ENCODE measurements around the gene SEMA3B.

SEMA3B gene

DNA sequence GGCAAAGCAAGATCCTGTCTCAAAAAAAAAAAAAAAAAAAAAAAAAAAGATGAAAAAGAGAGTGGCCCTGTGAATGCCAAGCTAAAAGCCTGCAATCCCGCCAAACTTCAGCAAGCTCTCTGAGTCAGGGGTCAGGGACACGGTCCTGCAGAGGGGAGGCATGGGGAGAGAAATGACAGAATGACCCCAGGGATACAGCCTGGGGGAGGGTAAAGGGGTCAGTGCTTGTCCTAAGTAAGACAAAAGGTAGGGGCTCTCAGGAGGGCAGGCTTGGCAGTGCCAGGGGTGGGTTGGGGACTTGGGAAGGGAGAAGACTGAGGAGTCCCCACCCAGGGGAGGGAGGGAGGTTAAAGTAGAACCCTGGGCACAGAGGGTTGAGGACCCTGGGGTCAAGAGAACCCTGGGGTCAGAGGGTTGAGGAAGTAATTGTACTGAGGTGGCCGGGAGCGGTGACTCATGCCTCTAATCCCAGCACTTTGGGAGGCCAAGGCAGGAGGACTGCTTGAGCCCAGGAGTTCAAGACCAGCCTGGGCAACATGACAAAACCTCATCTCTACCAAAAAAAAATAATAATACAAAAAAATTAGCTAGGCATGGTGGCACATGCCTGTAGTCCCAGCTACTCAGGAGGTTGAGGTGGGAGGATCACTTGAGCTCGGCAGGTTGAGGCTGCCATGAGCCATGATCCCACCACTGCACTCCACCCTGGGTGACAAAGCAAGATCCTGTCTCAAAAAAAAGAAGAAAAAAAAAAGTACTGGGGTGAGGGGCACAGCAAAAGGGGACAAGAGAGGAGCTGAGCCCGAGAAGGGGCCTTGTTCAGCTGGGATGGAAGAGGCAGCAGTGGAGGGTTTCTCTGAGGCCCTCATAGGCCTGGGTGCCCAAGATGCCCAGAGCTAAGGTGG lies 5.2 kb upstream of the SEMA3B start:
- Histone ChIP-seq H3K79me2 (ENCODE audit: insufficient read depth, low read length) (peaks cover 12% of the 10 kb centered on the region; the same call in 1 of the 2 replicates), H3F3A (ENCODE audit: low read depth) (peaks cover 4% of the 10 kb centered on the region; the same call in 1 of the 2 replicates), H3K9me2 (replicated peaks; ENCODE audit: low read depth, low read length) (no peaks in the 10 kb centered on the region), H3K9me3 (ENCODE audit: insufficient read depth, low read depth, low read length) (no peaks in the 10 kb centered on the region), H3K4me3 (ENCODE audit: low read length, poor library complexity, severe bottlenecking) (no peak overlapping the region), H3K4me2 (ENCODE audit: low read depth, low read length, poor library complexity, severe bottlenecking) (no peak overlapping the region), H3K27me3 (ENCODE audit: insufficient read depth, low read length, poor library complexity, severe bottlenecking) (no peaks in the 10 kb centered on the region), H4K20me1 (ENCODE audit: insufficient read depth, low read length, poor library complexity, severe bottlenecking) (no peaks in the 10 kb centered on the region), H2AFZ (ENCODE audit: low read length) (no peak overlapping the region), H3K9ac (ENCODE audit: low read depth, low read length, poor library complexity, severe bottlenecking) (no peak overlapping the region), H3K36me3 (ENCODE audit: insufficient read depth, low read length) (peaks cover 8% of the 10 kb centered on the region; the same call in 1 of the 2 replicates), H3K4me1 (ENCODE audit: insufficient read depth, low read length, poor library complexity, severe bottlenecking) (peaks cover 13% of the 10 kb centered on the region)
- TF ChIP-seq, protein P1, sequence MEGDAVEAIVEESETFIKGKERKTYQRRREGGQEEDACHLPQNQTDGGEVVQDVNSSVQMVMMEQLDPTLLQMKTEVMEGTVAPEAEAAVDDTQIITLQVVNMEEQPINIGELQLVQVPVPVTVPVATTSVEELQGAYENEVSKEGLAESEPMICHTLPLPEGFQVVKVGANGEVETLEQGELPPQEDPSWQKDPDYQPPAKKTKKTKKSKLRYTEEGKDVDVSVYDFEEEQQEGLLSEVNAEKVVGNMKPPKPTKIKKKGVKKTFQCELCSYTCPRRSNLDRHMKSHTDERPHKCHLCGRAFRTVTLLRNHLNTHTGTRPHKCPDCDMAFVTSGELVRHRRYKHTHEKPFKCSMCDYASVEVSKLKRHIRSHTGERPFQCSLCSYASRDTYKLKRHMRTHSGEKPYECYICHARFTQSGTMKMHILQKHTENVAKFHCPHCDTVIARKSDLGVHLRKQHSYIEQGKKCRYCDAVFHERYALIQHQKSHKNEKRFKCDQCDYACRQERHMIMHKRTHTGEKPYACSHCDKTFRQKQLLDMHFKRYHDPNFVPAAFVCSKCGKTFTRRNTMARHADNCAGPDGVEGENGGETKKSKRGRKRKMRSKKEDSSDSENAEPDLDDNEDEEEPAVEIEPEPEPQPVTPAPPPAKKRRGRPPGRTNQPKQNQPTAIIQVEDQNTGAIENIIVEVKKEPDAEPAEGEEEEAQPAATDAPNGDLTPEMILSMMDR (conservative IDR thresholded peaks at IDR 0.05; ENCODE audit: low read length): no peak
- no peak for TF ChIP-seq EZH2phosphoT487 (IDR thresholded peaks at IDR 0.05; ENCODE audit: borderline replicate concordance)

GRCh38 chr3:50264383-50264963 lies 4.5 kb upstream of the SEMA3B start:
- peaks cover 3% of the 10 kb centered on the region; the same call in 1 of the 2 replicates for H3K36me3 ChIP-seq (ENCODE audit: insufficient read depth, low read length)
- H3K9ac ChIP-seq (ENCODE audit: low read depth, low read length, poor library complexity, severe bottlenecking): no peak overlapping the region
- H3K4me1 ChIP-seq (ENCODE audit: insufficient read depth, low read length, poor library complexity, severe bottlenecking): peaks cover 13% of the 10 kb centered on the region
- TF ChIP-seq, protein P1 (conservative IDR thresholded peaks at IDR 0.05; ENCODE audit: low read length): no peak
- no peak for TF ChIP-seq EZH2phosphoT487 (IDR thresholded peaks at IDR 0.05; ENCODE audit: borderline replicate concordance)
- H3K9me2 ChIP-seq (replicated peaks; ENCODE audit: low read depth, low read length): no peaks in the 10 kb centered on the region
- no peak overlapping the region for H3K4me2 ChIP-seq (ENCODE audit: low read depth, low read length, poor library complexity, severe bottlenecking)
- no peaks in the 10 kb centered on the region for H3F3A ChIP-seq (ENCODE audit: low read depth)
- no peaks in the 10 kb centered on the region for H3K27me3 ChIP-seq (ENCODE audit: insufficient read depth, low read length, poor library complexity, severe bottlenecking)
- H3K79me2 ChIP-seq (ENCODE audit: insufficient read depth, low read length): peaks cover 12% of the 10 kb centered on the region; the same call in 1 of the 2 replicates
- H3K4me3 ChIP-seq (ENCODE audit: low read length, poor library complexity, severe bottlenecking): no peak overlapping the region
- no peaks in the 10 kb centered on the region for H4K20me1 ChIP-seq (ENCODE audit: insufficient read depth, low read length, poor library complexity, severe bottlenecking)
- H2AFZ ChIP-seq (ENCODE audit: low read length): no peak overlapping the region
- H3K9me3 ChIP-seq (ENCODE audit: insufficient read depth, low read depth, low read length): no peaks in the 10 kb centered on the region

- no peak overlapping the region for H3K4me3 ChIP-seq (ENCODE audit: low read length, poor library complexity, severe bottlenecking)
- H3K79me2 ChIP-seq (ENCODE audit: insufficient read depth, low read length): peaks cover 12% of the 10 kb centered on the region; the same call in 1 of the 2 replicates
- no peaks in the 10 kb centered on the region for H3K27me3 ChIP-seq (ENCODE audit: insufficient read depth, low read length, poor library complexity, severe bottlenecking)
- no peak for TF ChIP-seq EZH2phosphoT487 (IDR thresholded peaks at IDR 0.05; ENCODE audit: borderline replicate concordance)
- TF ChIP-seq, protein P1 (conservative IDR thresholded peaks at IDR 0.05; ENCODE audit: low read length): no peak
- no peak overlapping the region for H3K4me2 ChIP-seq (ENCODE audit: low read depth, low read length, poor library complexity, severe bottlenecking)
- no peaks in the 10 kb centered on the region for H4K20me1 ChIP-seq (ENCODE audit: insufficient read depth, low read length, poor library complexity, severe bottlenecking)
- H3K9me3 ChIP-seq (ENCODE audit: insufficient read depth, low read depth, low read length): no peaks in the 10 kb centered on the region
- H2AFZ ChIP-seq (ENCODE audit: low read length): no peak overlapping the region
- no peak overlapping the region for H3K9ac ChIP-seq (ENCODE audit: low read depth, low read length, poor library complexity, severe bottlenecking)
- H3K4me1 ChIP-seq (ENCODE audit: insufficient read depth, low read length, poor library complexity, severe bottlenecking): peaks cover 10% of the 10 kb centered on the region
- no peaks in the 10 kb centered on the region for H3F3A ChIP-seq (ENCODE audit: low read depth)
- no peaks in the 10 kb centered on the region for H3K36me3 ChIP-seq (ENCODE audit: insufficient read depth, low read length)
- H3K9me2 ChIP-seq (replicated peaks; ENCODE audit: low read depth, low read length): no peaks in the 10 kb centered on the region
Observed at GRCh38 chr3:50264964-50265485, 3.9 kb upstream of the SEMA3B start.
